Spleen (tissue), 7 donors: ENCODE results near the gene NSF.
A peak's percentile ranks its signal among the peaks of the same experiment; 100 is the strongest.

Source experiments
- POLR2AphosphoS5 ChIP-seq, 3 donors: sonication (generic); formaldehyde crosslinking; IDR thresholded peaks; one replicate each; pipeline ENCODE4 v1.5.1; 2017; ENCODE audit warnings: antibody characterized with exemption in 3 of 3
- TF ChIP-seq, protein P1 (sequence below), 11 experiments: fragments of 200-600 bp in 7 of 11; fragments of 450-650 bp in 4 of 11; sonication (generic) in 4 of 11; IDR thresholded peaks in 8 of 11; conservative IDR thresholded peaks in 3 of 11; 1 replicate in 7 of 11; 2 replicates in 4 of 11; pipeline versions ENCODE4 v1.4.0 to v1.8.0; 2016 to 2021; ENCODE audit warnings: antibody characterized with exemption in 11 of 11, inconsistent platforms in 4 of 11, mild to moderate bottlenecking in 1 of 11
- donor health status: DM: no; HTN: no; CAD: no; lungs with moderate emphysema.
- donor health status: DM: no; HTN: no; CAD: no.
- donor health status: DM: no; HTN: no; CAD: no.

DNA sequence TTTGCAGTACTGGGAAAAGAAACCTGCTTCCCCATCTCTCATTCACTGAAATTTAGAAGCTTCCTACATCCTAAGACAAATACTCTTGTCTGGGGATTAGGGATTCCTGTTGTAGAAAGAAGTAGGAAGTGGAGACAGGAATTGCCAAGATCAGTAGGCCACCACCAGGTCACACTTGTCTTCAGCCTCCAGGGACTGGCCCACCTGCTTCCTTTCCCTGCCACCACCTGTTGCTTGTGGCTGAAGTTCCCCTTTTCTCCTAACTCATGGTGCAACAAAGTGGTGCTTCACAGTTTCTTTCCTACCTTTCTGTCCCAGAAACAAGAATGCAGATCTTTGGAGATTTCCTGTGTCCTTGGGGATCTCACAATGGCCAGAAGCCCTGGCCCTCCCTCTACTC, 145.6 kb downstream of the NSF start:
- TF ChIP-seq, protein P1, sequence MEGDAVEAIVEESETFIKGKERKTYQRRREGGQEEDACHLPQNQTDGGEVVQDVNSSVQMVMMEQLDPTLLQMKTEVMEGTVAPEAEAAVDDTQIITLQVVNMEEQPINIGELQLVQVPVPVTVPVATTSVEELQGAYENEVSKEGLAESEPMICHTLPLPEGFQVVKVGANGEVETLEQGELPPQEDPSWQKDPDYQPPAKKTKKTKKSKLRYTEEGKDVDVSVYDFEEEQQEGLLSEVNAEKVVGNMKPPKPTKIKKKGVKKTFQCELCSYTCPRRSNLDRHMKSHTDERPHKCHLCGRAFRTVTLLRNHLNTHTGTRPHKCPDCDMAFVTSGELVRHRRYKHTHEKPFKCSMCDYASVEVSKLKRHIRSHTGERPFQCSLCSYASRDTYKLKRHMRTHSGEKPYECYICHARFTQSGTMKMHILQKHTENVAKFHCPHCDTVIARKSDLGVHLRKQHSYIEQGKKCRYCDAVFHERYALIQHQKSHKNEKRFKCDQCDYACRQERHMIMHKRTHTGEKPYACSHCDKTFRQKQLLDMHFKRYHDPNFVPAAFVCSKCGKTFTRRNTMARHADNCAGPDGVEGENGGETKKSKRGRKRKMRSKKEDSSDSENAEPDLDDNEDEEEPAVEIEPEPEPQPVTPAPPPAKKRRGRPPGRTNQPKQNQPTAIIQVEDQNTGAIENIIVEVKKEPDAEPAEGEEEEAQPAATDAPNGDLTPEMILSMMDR (IDR thresholded peaks at IDR 0.05 in 8 of 11, conservative IDR thresholded peaks at IDR 0.05 in 3 of 11): no peak
- peak in 2 of 3 donors; percentile 44 to 80 for TF ChIP-seq POLR2AphosphoS5 (IDR thresholded peaks at IDR 0.05)
